GM10266 (cell line): Measurements from ENCODE around the gene S100A2.

ENCODE experiments used
- DNase-seq: peaks from one replicate; pipeline ENCODE4 v3.0.0; 2012; ENCODE audit errors: extremely low spot score
- CTCF ChIP-seq: IDR thresholded peaks from 2 replicates; pipeline ENCODE4 v1.5.1; 2012; ENCODE audit warnings: mild to moderate bottlenecking, low read depth; ENCODE audit not compliant: control insufficient read depth, insufficient read depth; ENCODE audit errors: missing control alignments

Gene S100A2

GRCh38 chr1:153553830-153554541 lies 11.7 kb downstream of the S100A2 start:
- DNase-seq = no peak
- no peak for TF ChIP-seq CTCF

GRCh38 chr1:153553096-153553495 lies 12.5 kb downstream of the S100A2 start:
- no peak for DNase-seq
- TF ChIP-seq CTCF = no peak

GRCh38 chr1:153552335-153552734 lies 13.3 kb downstream of the S100A2 start:
- TF ChIP-seq CTCF = no peak
- DNase-seq = no peak

GRCh38 chr1:153550827-153551500 lies 14.7 kb downstream of the S100A2 start:
- no peak for DNase-seq
- no peak for TF ChIP-seq CTCF

GRCh38 chr1:153550398-153550758 lies 15.3 kb downstream of the S100A2 start:
- no peak for DNase-seq
- no peak for TF ChIP-seq CTCF

GRCh38 chr1:153549741-153550397 lies 15.8 kb downstream of the S100A2 start:
- DNase-seq = no peak
- no peak for TF ChIP-seq CTCF
